ENCODE measurements around the gene ZNF658.
"Not testable (repeated sequence)": the region's sequence is repeated elsewhere in the genome, so short reads cannot be mapped to it uniquely, and the experiment has no call there.

DNA sequence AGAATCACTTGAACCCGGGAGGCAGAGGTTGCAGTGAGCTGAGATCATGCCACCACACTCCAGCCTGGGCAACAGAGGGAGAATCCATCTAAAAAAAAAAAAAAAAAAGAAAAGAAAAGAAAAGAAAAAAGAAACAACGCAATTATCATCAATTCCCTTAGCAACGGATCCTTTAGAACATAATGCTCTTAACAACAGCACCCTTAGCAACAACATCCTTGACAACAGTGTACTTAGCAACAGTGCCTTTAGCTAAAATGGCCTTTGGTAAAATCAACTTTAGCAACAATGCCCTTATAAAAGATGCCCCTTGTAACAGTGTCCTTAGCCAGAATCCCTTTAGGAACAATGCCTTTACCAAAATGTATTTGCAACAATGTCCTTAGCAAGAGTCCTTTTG, 37.1 kb downstream of the ZNF658 start:
- TF ChIP-seq, protein P1, sequence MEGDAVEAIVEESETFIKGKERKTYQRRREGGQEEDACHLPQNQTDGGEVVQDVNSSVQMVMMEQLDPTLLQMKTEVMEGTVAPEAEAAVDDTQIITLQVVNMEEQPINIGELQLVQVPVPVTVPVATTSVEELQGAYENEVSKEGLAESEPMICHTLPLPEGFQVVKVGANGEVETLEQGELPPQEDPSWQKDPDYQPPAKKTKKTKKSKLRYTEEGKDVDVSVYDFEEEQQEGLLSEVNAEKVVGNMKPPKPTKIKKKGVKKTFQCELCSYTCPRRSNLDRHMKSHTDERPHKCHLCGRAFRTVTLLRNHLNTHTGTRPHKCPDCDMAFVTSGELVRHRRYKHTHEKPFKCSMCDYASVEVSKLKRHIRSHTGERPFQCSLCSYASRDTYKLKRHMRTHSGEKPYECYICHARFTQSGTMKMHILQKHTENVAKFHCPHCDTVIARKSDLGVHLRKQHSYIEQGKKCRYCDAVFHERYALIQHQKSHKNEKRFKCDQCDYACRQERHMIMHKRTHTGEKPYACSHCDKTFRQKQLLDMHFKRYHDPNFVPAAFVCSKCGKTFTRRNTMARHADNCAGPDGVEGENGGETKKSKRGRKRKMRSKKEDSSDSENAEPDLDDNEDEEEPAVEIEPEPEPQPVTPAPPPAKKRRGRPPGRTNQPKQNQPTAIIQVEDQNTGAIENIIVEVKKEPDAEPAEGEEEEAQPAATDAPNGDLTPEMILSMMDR (IDR thresholded peaks at IDR 0.05; ENCODE audit: low read depth, low read length, missing input control): not testable (repeated sequence)
- not testable (repeated sequence) for TF ChIP-seq YY1, FOXA1, RAD21, JUND, SP1 (IDR thresholded peaks at IDR 0.05)
- TF ChIP-seq, protein P2, sequence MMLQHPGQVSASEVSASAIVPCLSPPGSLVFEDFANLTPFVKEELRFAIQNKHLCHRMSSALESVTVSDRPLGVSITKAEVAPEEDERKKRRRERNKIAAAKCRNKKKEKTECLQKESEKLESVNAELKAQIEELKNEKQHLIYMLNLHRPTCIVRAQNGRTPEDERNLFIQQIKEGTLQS (IDR thresholded peaks at IDR 0.05): not testable (repeated sequence)
- TF ChIP-seq, protein P3, sequence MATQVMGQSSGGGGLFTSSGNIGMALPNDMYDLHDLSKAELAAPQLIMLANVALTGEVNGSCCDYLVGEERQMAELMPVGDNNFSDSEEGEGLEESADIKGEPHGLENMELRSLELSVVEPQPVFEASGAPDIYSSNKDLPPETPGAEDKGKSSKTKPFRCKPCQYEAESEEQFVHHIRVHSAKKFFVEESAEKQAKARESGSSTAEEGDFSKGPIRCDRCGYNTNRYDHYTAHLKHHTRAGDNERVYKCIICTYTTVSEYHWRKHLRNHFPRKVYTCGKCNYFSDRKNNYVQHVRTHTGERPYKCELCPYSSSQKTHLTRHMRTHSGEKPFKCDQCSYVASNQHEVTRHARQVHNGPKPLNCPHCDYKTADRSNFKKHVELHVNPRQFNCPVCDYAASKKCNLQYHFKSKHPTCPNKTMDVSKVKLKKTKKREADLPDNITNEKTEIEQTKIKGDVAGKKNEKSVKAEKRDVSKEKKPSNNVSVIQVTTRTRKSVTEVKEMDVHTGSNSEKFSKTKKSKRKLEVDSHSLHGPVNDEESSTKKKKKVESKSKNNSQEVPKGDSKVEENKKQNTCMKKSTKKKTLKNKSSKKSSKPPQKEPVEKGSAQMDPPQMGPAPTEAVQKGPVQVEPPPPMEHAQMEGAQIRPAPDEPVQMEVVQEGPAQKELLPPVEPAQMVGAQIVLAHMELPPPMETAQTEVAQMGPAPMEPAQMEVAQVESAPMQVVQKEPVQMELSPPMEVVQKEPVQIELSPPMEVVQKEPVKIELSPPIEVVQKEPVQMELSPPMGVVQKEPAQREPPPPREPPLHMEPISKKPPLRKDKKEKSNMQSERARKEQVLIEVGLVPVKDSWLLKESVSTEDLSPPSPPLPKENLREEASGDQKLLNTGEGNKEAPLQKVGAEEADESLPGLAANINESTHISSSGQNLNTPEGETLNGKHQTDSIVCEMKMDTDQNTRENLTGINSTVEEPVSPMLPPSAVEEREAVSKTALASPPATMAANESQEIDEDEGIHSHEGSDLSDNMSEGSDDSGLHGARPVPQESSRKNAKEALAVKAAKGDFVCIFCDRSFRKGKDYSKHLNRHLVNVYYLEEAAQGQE (IDR thresholded peaks at IDR 0.05): not testable (repeated sequence)
- TF ChIP-seq, protein P4, sequence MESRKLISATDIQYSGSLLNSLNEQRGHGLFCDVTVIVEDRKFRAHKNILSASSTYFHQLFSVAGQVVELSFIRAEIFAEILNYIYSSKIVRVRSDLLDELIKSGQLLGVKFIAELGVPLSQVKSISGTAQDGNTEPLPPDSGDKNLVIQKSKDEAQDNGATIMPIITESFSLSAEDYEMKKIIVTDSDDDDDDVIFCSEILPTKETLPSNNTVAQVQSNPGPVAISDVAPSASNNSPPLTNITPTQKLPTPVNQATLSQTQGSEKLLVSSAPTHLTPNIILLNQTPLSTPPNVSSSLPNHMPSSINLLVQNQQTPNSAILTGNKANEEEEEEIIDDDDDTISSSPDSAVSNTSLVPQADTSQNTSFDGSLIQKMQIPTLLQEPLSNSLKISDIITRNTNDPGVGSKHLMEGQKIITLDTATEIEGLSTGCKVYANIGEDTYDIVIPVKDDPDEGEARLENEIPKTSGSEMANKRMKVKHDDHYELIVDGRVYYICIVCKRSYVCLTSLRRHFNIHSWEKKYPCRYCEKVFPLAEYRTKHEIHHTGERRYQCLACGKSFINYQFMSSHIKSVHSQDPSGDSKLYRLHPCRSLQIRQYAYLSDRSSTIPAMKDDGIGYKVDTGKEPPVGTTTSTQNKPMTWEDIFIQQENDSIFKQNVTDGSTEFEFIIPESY (IDR thresholded peaks at IDR 0.05): not testable (repeated sequence)
